Measurements from ENCODE around the gene LHX3.

The LHX3 gene

DNA sequence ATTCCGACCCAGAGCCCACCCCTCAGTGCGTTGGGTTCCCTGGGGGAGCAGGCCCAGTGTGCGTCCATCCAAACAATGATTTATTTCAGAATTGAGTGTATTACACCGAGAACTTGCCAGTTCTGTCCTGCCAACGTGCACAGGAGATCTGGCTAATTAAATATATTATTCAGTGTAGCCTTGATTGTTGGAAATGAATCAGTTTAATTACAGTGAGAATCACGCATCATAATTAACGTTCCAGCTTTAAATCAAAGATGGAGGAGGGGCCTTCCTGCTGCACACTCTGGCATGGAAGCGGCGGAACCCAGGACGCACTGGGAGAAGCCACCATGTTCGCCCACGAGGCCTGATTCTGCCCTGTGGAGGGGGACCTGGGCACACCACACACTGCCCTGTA lies 55.6 kb downstream of the LHX3 start:
- H3K27ac Mint-ChIP-seq: no peak overlapping the region
- no peak overlapping the region for H3K4me3 Mint-ChIP-seq
- no peaks in the 10 kb centered on the region for H3K9me3 Mint-ChIP-seq
- no peak for DNase-seq
- TF ChIP-seq, protein P1, sequence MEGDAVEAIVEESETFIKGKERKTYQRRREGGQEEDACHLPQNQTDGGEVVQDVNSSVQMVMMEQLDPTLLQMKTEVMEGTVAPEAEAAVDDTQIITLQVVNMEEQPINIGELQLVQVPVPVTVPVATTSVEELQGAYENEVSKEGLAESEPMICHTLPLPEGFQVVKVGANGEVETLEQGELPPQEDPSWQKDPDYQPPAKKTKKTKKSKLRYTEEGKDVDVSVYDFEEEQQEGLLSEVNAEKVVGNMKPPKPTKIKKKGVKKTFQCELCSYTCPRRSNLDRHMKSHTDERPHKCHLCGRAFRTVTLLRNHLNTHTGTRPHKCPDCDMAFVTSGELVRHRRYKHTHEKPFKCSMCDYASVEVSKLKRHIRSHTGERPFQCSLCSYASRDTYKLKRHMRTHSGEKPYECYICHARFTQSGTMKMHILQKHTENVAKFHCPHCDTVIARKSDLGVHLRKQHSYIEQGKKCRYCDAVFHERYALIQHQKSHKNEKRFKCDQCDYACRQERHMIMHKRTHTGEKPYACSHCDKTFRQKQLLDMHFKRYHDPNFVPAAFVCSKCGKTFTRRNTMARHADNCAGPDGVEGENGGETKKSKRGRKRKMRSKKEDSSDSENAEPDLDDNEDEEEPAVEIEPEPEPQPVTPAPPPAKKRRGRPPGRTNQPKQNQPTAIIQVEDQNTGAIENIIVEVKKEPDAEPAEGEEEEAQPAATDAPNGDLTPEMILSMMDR (IDR thresholded peaks at IDR 0.05): no peak
- H3K36me3 Mint-ChIP-seq (ENCODE audit: low read depth): no peaks in the 10 kb centered on the region
- H3K27me3 Mint-ChIP-seq (ENCODE audit: low read depth, poor library complexity): peaks cover 35% of the 10 kb centered on the region
- H3K4me1 Mint-ChIP-seq: peaks cover 19% of the 10 kb centered on the region

DNA sequence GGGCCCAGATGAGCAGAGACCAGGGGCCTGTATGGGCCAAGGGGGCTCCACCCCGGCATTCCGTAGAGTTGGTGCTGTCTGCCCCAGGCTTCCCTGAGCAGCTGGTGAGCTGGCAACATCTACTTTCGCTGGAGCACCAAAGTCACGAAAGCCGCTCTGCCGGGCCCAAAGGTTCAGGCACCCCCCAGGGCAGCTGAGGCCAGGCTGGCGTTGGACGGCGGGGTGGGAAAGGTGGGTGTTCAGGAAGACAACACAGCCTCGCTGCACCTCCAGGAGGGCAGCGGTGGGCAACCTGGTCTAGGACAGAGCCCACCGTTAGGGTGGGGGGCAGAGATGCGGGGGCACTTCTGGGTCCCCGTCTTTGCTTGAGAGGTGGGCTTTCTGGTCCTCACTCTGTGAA lies 56.2 kb downstream of the LHX3 start:
- Mint-ChIP-seq H3K9me3 (no peaks in the 10 kb centered on the region), H3K27ac (no peak overlapping the region), H3K4me3 (no peak overlapping the region), H3K36me3 (ENCODE audit: low read depth) (no peaks in the 10 kb centered on the region), H3K27me3 (ENCODE audit: low read depth, poor library complexity) (peaks cover 35% of the 10 kb centered on the region), H3K4me1 (peaks cover 19% of the 10 kb centered on the region)
- TF ChIP-seq, protein P1 (IDR thresholded peaks at IDR 0.05): no peak
- no peak for DNase-seq

DNA sequence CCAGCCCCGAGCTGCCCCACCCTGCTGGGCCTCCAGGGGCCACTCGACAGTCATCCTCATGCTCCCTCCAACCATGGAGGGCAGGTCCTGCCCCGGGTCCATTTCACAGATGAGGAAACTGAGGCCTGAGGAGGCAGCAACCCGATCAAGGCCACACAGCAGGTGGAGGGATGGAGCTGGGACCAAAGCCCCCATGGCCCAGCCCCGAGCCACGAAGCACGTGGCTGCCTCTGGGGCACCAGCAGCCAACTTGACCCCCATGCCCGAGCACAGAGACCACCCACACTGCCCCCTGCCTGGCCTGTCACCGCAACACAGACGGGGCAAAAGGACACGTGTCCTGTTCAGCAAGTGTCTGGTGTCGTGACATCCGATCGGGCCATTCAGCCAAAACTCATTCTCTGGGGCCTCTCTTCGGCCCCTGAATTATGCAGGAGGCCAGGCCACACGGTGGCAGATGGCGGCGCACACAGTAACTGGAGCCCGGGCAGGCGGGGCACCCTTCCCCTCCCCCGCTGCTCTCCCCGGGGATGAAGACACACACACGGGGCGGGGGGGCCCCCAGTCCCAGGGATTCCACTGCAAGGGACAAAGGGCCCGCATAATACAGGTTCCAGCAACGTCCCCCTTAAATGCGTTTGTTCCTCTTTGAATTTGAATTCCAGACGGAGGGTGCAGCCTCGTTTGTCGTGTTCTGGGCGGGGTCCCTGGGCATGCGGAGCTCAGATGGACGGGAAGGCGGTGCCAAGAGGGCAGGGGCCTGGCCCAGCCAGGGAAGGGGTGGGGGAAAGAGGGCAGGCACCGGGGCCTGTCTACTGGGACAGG lies 56.8 kb downstream of the LHX3 start:
- TF ChIP-seq, protein P1 (IDR thresholded peaks at IDR 0.05): no peak
- H3K4me3 Mint-ChIP-seq: no peak overlapping the region
- no peaks in the 10 kb centered on the region for H3K36me3 Mint-ChIP-seq (ENCODE audit: low read depth)
- no peaks in the 10 kb centered on the region for H3K9me3 Mint-ChIP-seq
- peaks cover 34% of the 10 kb centered on the region for H3K27me3 Mint-ChIP-seq (ENCODE audit: low read depth, poor library complexity)
- DNase-seq: peak; percentile 56
- H3K27ac Mint-ChIP-seq: no peak overlapping the region
- peaks cover 19% of the 10 kb centered on the region for H3K4me1 Mint-ChIP-seq

DNA sequence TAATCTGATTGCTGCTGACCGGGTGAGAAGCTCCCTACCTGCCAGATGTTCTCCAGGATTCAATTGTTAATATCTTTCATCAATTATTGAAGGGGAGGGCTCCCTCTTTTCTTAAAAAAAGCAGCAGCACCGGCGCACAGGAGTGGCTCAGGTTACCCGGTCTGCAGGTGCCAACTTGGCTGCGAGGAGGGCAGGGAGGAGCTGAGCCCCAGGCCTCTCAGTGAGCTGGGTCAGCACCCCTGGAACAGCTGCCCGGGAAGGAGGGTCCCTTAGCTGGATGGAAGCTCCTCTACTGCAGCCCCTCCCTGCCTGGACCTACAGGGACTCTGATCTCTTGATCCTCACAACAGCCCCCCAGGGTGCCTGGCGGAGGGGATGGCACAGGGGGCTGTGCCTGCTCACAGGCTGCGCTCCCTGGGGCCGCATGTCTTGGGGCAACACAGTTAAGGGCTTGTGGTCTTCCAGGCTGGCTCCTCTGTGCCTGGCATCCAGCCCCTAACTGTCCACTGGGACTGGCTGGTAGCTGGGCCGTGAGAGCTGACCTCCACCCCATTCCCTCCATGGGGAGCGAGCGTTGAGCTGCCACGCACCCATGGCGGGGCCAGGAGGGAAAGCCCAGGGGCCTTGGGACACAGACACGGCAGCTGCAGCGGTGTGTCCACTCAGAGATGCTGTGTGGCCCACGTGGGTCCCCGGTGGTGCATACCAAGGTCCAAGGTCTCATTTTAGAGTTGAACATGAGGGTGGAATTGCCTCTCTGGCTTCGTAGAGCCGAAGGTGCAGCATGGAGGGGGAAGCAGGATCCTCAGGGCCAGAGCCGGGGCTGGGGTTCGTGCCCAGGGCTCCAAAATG lies 57.7 kb downstream of the LHX3 start:
- TF ChIP-seq, protein P1 (IDR thresholded peaks at IDR 0.05): no peak
- Mint-ChIP-seq H3K27me3 (ENCODE audit: low read depth, poor library complexity) (peaks cover 29% of the 10 kb centered on the region), H3K4me3 (no peak overlapping the region), H3K4me1 (peaks cover 19% of the 10 kb centered on the region), H3K9me3 (no peaks in the 10 kb centered on the region), H3K36me3 (ENCODE audit: low read depth) (no peaks in the 10 kb centered on the region), H3K27ac (no peak overlapping the region)
- no peak for DNase-seq
